H1 (cell line): ENCODE data around the gene ASTN2. TPM values are rescaled to one million over a fixed set of nuclear protein-coding genes. Genes with fewer than 3 reads are reported as not detected.
A peak's percentile ranks its signal among the peaks of the same experiment; 100 is the strongest.

Experiments
- CTCF ChIA-PET: fragments of 300-600 bp; sonication (Branson Sonifier 250); formaldehyde crosslinking; loops from one replicate; lab custom pipeline; 2021; ENCODE audit not compliant: partially characterized antibody; lab: Charles Lee
- POLR2A ChIA-PET: fragments of 300-600 bp; sonication (Branson Sonifier 250); formaldehyde crosslinking; loops from one replicate; lab custom pipeline; 2021; ENCODE audit warnings: inconsistent platforms; ENCODE audit not compliant: partially characterized antibody; lab: Charles Lee
- DNase-seq, 2 experiments: peaks; one replicate each; pipeline versions ENCODE4 v3.0.0 to v3.0.0-alpha.2; 2010 to 2022; ENCODE audit warnings: low spot score in 2 of 2, low read depth in 1 of 2, mixed read lengths in 1 of 2
- FAIRE-seq: peaks from 2 replicates; lab custom pipeline; 2011; peaks lifted over from hg19 to GRCh38; lab: Jason Lieb, UNC
- H2AFZ ChIP-seq: 2 replicates; pipeline ENCODE4 v1.8.1; 2012; ENCODE audit warnings: low read length, inconsistent platforms
- H2AK5ac ChIP-seq: 2 replicates; pipeline ENCODE4 v1.6.1; 2013; ENCODE audit warnings: low read depth, low read length
- H2BK120ac ChIP-seq: replicated peaks from 2 replicates; pipeline ENCODE3; 2013; ENCODE audit warnings: low read depth, low read length, inconsistent platforms
- H2BK12ac ChIP-seq: 2 replicates; pipeline ENCODE4 v1.6.1; 2013; ENCODE audit warnings: low read depth, low read length
- H2BK15ac ChIP-seq: 2 replicates; pipeline ENCODE4 v1.6.1; 2013; ENCODE audit warnings: low read length
- H2BK20ac ChIP-seq: 2 replicates; pipeline ENCODE4 v1.6.1; 2013; ENCODE audit warnings: low read length
- H2BK5ac ChIP-seq: 2 replicates; pipeline ENCODE4 v1.6.1; 2013; ENCODE audit warnings: low read depth, low read length
- H3K14ac ChIP-seq: 2 replicates; pipeline ENCODE4 v1.6.1; 2013; ENCODE audit warnings: inconsistent platforms; ENCODE audit not compliant: insufficient read length
- H3K18ac ChIP-seq: 2 replicates; pipeline ENCODE4 v1.6.1; 2013; ENCODE audit warnings: low read length; ENCODE audit errors: extremely low read depth
- H3K23ac ChIP-seq: 2 replicates; pipeline ENCODE4 v1.6.1; 2013; ENCODE audit warnings: inconsistent platforms; ENCODE audit not compliant: insufficient read length
- H3K23me2 ChIP-seq: 2 replicates; pipeline ENCODE4 v1.6.1; 2013; ENCODE audit warnings: low read depth, low read length
- H3K27ac ChIP-seq: 2 replicates; pipeline ENCODE4 v1.6.1; 2011; ENCODE audit warnings: low read depth, low read length, inconsistent platforms
- H3K27me3 ChIP-seq, 4 experiments: replicated peaks in 1 of 4; 1 replicate in 1 of 4; 2 replicates in 3 of 4; pipeline versions ENCODE4 v1.6.1 to v1.8.1; 2011 to 2013; ENCODE audit warnings: low read length in 3 of 4, mild to moderate bottlenecking in 3 of 4, inconsistent platforms in 2 of 4, mixed read lengths in 2 of 4, moderate library complexity in 1 of 4; ENCODE audit not compliant: control insufficient read depth in 3 of 4, insufficient read depth in 3 of 4; ENCODE audit errors: extremely low read depth in 1 of 4
- H3K36me3 ChIP-seq, 4 experiments: 2 replicates each; pipeline versions ENCODE4 v1.6.1 to v1.8.1; 2011 to 2013; ENCODE audit warnings: mild to moderate bottlenecking in 4 of 4, low read length in 3 of 4, moderate library complexity in 2 of 4, control low read depth in 1 of 4, inconsistent platforms in 1 of 4; ENCODE audit not compliant: insufficient read depth in 4 of 4, control insufficient read depth in 2 of 4
- H3K4ac ChIP-seq: replicated peaks from 2 replicates; pipeline ENCODE3; 2013; ENCODE audit warnings: low read length, low read depth, mixed read lengths, inconsistent platforms; ENCODE audit not compliant: insufficient read length
- H3K4me1 ChIP-seq, 4 experiments: replicated peaks in 1 of 4; 1 replicate in 1 of 4; 2 replicates in 3 of 4; pipeline versions ENCODE4 v1.6.1 to v1.8.1; 2011 to 2013; ENCODE audit warnings: low read length in 3 of 4, inconsistent platforms in 2 of 4, mixed read lengths in 1 of 4; ENCODE audit not compliant: insufficient read depth in 4 of 4, control insufficient read depth in 3 of 4
- H3K4me2 ChIP-seq, 2 experiments: 2 replicates each; pipeline versions ENCODE4 v1.6.1 to v1.8.1; 2011 to 2013; ENCODE audit warnings: low read depth in 2 of 2, low read length in 2 of 2, control low read depth in 1 of 2, inconsistent platforms in 1 of 2, mild to moderate bottlenecking in 1 of 2; ENCODE audit not compliant: insufficient read depth in 1 of 2
- H3K4me3 ChIP-seq, 4 experiments: fragments of 200-600, 300-600 bp in 1 of 4; sonication (generic), shearing (Covaris generic), sonication (Bioruptor Twin) in 1 of 4; 2 replicates each; pipeline versions ENCODE4 v1.5.1 to v1.8.1; 2011 to 2016; ENCODE audit warnings: low read length in 4 of 4, low read depth in 3 of 4, control low read depth in 2 of 4, inconsistent platforms in 2 of 4, mild to moderate bottlenecking in 2 of 4, mixed read lengths in 1 of 4, moderate library complexity in 1 of 4; ENCODE audit not compliant: insufficient read depth in 2 of 4; ENCODE audit errors: extremely low read depth in 1 of 4
- H3K56ac ChIP-seq: replicated peaks from 2 replicates; pipeline ENCODE3; 2013; ENCODE audit warnings: low read depth, mild to moderate bottlenecking, mixed read lengths, low read length, inconsistent platforms; ENCODE audit not compliant: insufficient read length
- H3K79me1 ChIP-seq: 2 replicates; pipeline ENCODE4 v1.6.1; 2013; ENCODE audit warnings: low read depth, low read length, control low read depth
- H3K79me2 ChIP-seq, 2 experiments: 2 replicates each; pipeline versions ENCODE4 v1.6.1 to v1.8.1; 2012 to 2013; ENCODE audit warnings: low read length in 2 of 2, mild to moderate bottlenecking in 2 of 2, inconsistent platforms in 1 of 2; ENCODE audit not compliant: insufficient read depth in 2 of 2, control insufficient read depth in 1 of 2
- H3K9ac ChIP-seq, 4 experiments: replicated peaks in 1 of 4; 1 replicate in 1 of 4; 2 replicates in 3 of 4; pipeline versions ENCODE4 v1.6.1 to v1.8.1; 2011 to 2013; ENCODE audit warnings: low read depth in 3 of 4, low read length in 3 of 4, control low read depth in 2 of 4, mild to moderate bottlenecking in 2 of 4, moderate library complexity in 2 of 4, inconsistent platforms in 1 of 4; ENCODE audit errors: extremely low read depth in 1 of 4
- H3K9me3 ChIP-seq, 2 experiments: 2 replicates each; pipeline versions ENCODE4 v1.6.1 to v1.8.1; 2012 to 2013; ENCODE audit warnings: mild to moderate bottlenecking in 2 of 2, moderate library complexity in 2 of 2, control low read depth in 1 of 2, inconsistent platforms in 1 of 2, low read depth in 1 of 2, low read length in 1 of 2, mixed read lengths in 1 of 2; ENCODE audit not compliant: insufficient read depth in 2 of 2
- H4K20me1 ChIP-seq, 2 experiments: replicated peaks in 1 of 2; 2 replicates each; pipeline versions ENCODE3 to v1.8.1; 2011 to 2013; ENCODE audit warnings: inconsistent platforms in 2 of 2, low read length in 2 of 2, mild to moderate bottlenecking in 1 of 2; ENCODE audit not compliant: insufficient read depth in 2 of 2, control insufficient read depth in 1 of 2
- H4K5ac ChIP-seq: 2 replicates; pipeline ENCODE4 v1.6.1; 2013; ENCODE audit warnings: low read length, low read depth, mixed read lengths, inconsistent platforms; ENCODE audit not compliant: insufficient read length
- H4K8ac ChIP-seq: 2 replicates; pipeline ENCODE4 v1.8.0; 2013; ENCODE audit warnings: mild to moderate bottlenecking, moderate library complexity, low read length, inconsistent platforms; ENCODE audit not compliant: insufficient read depth; ENCODE audit errors: extremely low read depth
- H4K91ac ChIP-seq: replicated peaks from 2 replicates; pipeline ENCODE3; 2013; ENCODE audit warnings: low read length, mixed read lengths, inconsistent platforms; ENCODE audit not compliant: insufficient read length
- GTF2F1 ChIP-seq: IDR thresholded peaks from 2 replicates; pipeline ENCODE4 v1.6.1; 2012; ENCODE audit warnings: low read depth, low read length, improper control_type of control experiment, borderline replicate concordance
- HDAC2 ChIP-seq, 2 experiments: fragments of 300-600 bp in 1 of 2; sonication (generic) in 1 of 2; IDR thresholded peaks; 2 replicates each; pipeline ENCODE4 v1.6.1; 2011 to 2012; ENCODE audit warnings: low read depth in 2 of 2, low read length in 2 of 2, mild to moderate bottlenecking in 2 of 2, moderate library complexity in 2 of 2, borderline replicate concordance in 1 of 2, inconsistent platforms in 1 of 2
- SIRT6 ChIP-seq: IDR thresholded peaks from one replicate; pipeline ENCODE4 v1.7.1; 2012; ENCODE audit warnings: low read length, inconsistent platforms
- YY1 ChIP-seq: IDR thresholded peaks from 2 replicates; pipeline ENCODE4 v1.6.1; 2011; ENCODE audit warnings: low read depth, mild to moderate bottlenecking, low read length
- WGBS, 2 experiments: shearing (Covaris generic) in 1 of 2; methylation state at CpG; one replicate each; pipeline versions ENCODE4 v1.1.6 to v1.1.7; 2013 to 2015; ENCODE audit warnings: low lambda C conversion rate in 2 of 2, mixed read lengths in 2 of 2, inconsistent platforms in 1 of 2, low coverage in 1 of 2, missing lambda C conversion rate in 1 of 2; ENCODE audit not compliant: insufficient replicate concordance in 2 of 2, insufficient coverage in 1 of 2, insufficient read length in 1 of 2; ENCODE audit errors: extremely low coverage in 1 of 2, missing lambda C conversion rate in 1 of 2; 5-methylcytosine and 5-hydroxymethylcytosine counted together
- long read RNA-seq, 2 experiments: library from RNA in 1 of 2; library from capped mRNA in 1 of 2; stranded (forward); transcript quantifications; one replicate each; pipeline ENCODE4 v2.0.0, GENCODE V29; 2021; ENCODE audit warnings: inconsistent platforms in 1 of 2
- polyA minus RNA-seq, 3 experiments: library from RNA; depleted of rRNA, polyadenylated mRNA; stranded (reverse); fragments of >200 nt; gene quantifications; 1 replicate in 2 of 3; 2 replicates in 1 of 3; pipeline ENCODE4 v1.2.3, GENCODE V29; 2011
- polyA plus RNA-seq, 7 experiments: library from polyadenylated mRNA; depleted of rRNA in 3 of 7; stranded (reverse) in 5 of 7; unstranded in 2 of 7; fragments of >200 nt in 5 of 7; fragments of 200-250 nt in 2 of 7; gene quantifications; 1 replicate in 5 of 7; 2 replicates in 1 of 7; 4 replicates in 1 of 7; pipeline versions ENCODE4 v1.2.1 to v1.2.3, GENCODE V29; 2011 to 2013; ENCODE audit warnings: missing spikeins in 2 of 7, mixed read lengths in 2 of 7
- total RNA-seq: library from RNA; stranded (reverse); fragmentation: NEBNext Ultra II Directional; extraction: Animal tissue kit (Norgen Biotek cat#: 25700); gene quantifications from 2 replicates; pipeline ENCODE4 v1.2.1, GENCODE V29; 2021

Gene ASTN2, protein sequence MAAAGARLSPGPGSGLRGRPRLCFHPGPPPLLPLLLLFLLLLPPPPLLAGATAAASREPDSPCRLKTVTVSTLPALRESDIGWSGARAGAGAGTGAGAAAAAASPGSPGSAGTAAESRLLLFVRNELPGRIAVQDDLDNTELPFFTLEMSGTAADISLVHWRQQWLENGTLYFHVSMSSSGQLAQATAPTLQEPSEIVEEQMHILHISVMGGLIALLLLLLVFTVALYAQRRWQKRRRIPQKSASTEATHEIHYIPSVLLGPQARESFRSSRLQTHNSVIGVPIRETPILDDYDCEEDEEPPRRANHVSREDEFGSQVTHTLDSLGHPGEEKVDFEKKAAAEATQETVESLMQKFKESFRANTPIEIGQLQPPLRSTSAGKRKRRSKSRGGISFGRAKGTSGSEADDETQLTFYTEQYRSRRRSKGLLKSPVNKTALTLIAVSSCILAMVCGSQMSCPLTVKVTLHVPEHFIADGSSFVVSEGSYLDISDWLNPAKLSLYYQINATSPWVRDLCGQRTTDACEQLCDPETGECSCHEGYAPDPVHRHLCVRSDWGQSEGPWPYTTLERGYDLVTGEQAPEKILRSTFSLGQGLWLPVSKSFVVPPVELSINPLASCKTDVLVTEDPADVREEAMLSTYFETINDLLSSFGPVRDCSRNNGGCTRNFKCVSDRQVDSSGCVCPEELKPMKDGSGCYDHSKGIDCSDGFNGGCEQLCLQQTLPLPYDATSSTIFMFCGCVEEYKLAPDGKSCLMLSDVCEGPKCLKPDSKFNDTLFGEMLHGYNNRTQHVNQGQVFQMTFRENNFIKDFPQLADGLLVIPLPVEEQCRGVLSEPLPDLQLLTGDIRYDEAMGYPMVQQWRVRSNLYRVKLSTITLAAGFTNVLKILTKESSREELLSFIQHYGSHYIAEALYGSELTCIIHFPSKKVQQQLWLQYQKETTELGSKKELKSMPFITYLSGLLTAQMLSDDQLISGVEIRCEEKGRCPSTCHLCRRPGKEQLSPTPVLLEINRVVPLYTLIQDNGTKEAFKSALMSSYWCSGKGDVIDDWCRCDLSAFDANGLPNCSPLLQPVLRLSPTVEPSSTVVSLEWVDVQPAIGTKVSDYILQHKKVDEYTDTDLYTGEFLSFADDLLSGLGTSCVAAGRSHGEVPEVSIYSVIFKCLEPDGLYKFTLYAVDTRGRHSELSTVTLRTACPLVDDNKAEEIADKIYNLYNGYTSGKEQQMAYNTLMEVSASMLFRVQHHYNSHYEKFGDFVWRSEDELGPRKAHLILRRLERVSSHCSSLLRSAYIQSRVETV (N-terminal part only)
- total RNA-seq (13.7 and 14.8 TPM in 2 replicates), polyA plus RNA-seq (2011; rRNA removed) (8.2 and 10.1 TPM in 2 replicates), polyA minus RNA-seq (2011; rRNA and poly(A)+ RNA removed) (44.7 and 48.6 TPM in 2 replicates)
- polyA plus RNA-seq (2011; cell fraction: cytosol; rRNA removed), result 12.2 TPM
- polyA plus RNA-seq (2011; cell fraction: nucleus; rRNA removed), result 21.5 TPM
- 10.8 to 14.8 TPM (median 13.1 TPM) in 4 replicates for polyA plus RNA-seq (2012, experiment 1 of 2)
- polyA plus RNA-seq (2012, experiment 2 of 2), result 9.5 TPM
- 8.0 TPM for polyA plus RNA-seq (2013, experiment 1 of 2)
- 7.5 TPM for polyA plus RNA-seq (2013, experiment 2 of 2)
- 16.3 TPM for polyA minus RNA-seq (2011; cell fraction: cytosol; rRNA and poly(A)+ RNA removed)
- polyA minus RNA-seq (2011; cell fraction: nucleus; rRNA and poly(A)+ RNA removed), result 82.7 TPM
- long read RNA-seq, experiment 1, partial matches to known transcripts, result 6 of 17 reads
- long read RNA-seq, experiment 1, other reads (novel, unspliced or antisense), result 11 of 17 reads
- long read RNA-seq, experiment 2, partial matches to known transcripts, result 6 of 10 reads
- long read RNA-seq, experiment 2, other reads (novel, unspliced or antisense), result 4 of 10 reads

DNA sequence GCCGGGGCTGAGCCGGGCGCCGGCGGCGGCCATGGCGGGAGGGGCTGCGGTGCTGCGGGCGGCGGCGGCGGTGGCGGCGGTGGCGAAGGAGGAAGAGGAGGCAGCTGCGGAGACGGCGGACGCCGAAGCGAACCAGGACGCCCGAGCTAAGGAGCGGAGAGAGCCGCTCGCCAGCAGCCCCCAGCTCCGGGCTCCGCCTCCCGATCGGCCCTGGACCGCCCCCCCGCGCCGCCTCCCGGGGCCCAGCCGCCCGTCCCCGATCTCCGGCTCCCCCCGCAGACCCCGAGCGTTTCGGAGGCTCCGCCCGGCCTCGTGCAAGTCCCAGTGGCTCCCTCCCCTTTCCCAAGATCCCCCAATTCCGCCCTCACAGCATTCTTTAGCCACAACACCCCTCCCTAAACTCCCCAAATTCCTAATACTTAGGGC is at the start of gene ASTN2:
Gene ASTN2, minus strand, starts transcription at position 152 of the 426 bp plus-strand sequence. Its CDS starts 119 bp downstream, at position 33.
- Histone ChIP-seq H3K27ac (no peak within 1 kb of the TSS), H3K4me1 (peaks cover 3 to 17% (median 15%) of the 10 kb centered on the region in 4 experiments), H2BK120ac (no peak within 1 kb of the TSS), H3K18ac (0 out of 2 replicates have a peak within 1 kb of the TSS, but pooled peaks have one; percentile 11), H2AK5ac (no peak within 1 kb of the TSS), H4K8ac (peak within 1 kb of the TSS; percentile 58), H3K9me3 (no peaks in the 10 kb centered on the region), H3K4me3 (peak within 1 kb of the TSS; percentile 55 to 75 (median 66)), H3K36me3 (no peaks in the 10 kb centered on the region), H3K9ac (peak within 1 kb of the TSS in 2 of 4 experiments; percentile 27 to 80; a peak in 2 of 7 replicates), H2BK15ac (0 out of 2 replicates have a peak within 1 kb of the TSS, but pooled peaks have one; percentile 53), H3K4ac (no peak within 1 kb of the TSS), H3K27me3 (peaks cover 22 to 57% (median 52%) of the 10 kb centered on the region in 4 experiments), H3K79me1 (no peaks in the 10 kb centered on the region), H2BK5ac (no peak within 1 kb of the TSS; the same call in 1 of the 2 replicates), H3K23me2 (peaks cover 17% of the 10 kb centered on the region), H3K23ac (no peak within 1 kb of the TSS), H2BK12ac (no peak within 1 kb of the TSS), H3K4me2 (peak within 1 kb of the TSS; percentile 99 to 100), H3K79me2 (no peaks in the 10 kb centered on the region), H2AFZ (0 out of 2 replicates have a peak within 1 kb of the TSS, but pooled peaks have one; percentile 2), H4K91ac (peak within 1 kb of the TSS; percentile 27), H4K5ac (no peak within 1 kb of the TSS), H4K20me1 (peaks cover 5 to 7% of the 10 kb centered on the region in 2 experiments), H3K56ac (no peak within 1 kb of the TSS), H2BK20ac (no peak within 1 kb of the TSS), H3K14ac (no peak within 1 kb of the TSS)
- ChIA-PET CTCF (interaction anchor here (0.6 to 16.0 kb wide), 7 partner anchors 14 to 167 kb away, joined by 3 to 165 read pairs (median 4); no protein-coding TSS in a partner anchor), POLR2A (interaction anchor here (1.4 kb wide), 1 partner anchor 9 kb away, joined by 3 read pairs; no protein-coding TSS in a partner anchor)
- 0% methylated on average over 10 of the region's 48 CpGs; no CpG with 5 or more reads in 1 of the 2 experiments for WGBS, 2 experiments
- FAIRE-seq (no peak), DNase-seq (peak in 1 of 2 experiments; percentile 78)
- TF ChIP-seq HDAC2 (IDR thresholded peaks at IDR 0.05; ENCODE audit: borderline replicate concordance in 1 of 2, low read depth in 2 of 2, low read length in 2 of 2) (no peak), YY1 (no peak), GTF2F1 (no peak), SIRT6 (no peak)
